B cell (primary cell): ENCODE measurements around the gene CHSY3. TPM values are rescaled to one million over a fixed set of nuclear protein-coding genes. Genes with fewer than 3 reads are reported as not detected.

Source experiments
- ATAC-seq: fragments of 200-7000 bp; cut with Tn5 transposase; one replicate; pipeline ENCODE4 v1.10.0; 2021; ENCODE audit warnings: low read depth, mild to moderate bottlenecking, moderate number of reproducible peaks, moderate library complexity
- CTCF ChIA-PET: fragments of 350-600 bp; sonication (Branson Sonifier 250); formaldehyde crosslinking; loops from one replicate; lab custom pipeline; 2021; ENCODE audit warnings: antibody characterized with exemption, inconsistent platforms; lab: Charles Lee
- POLR2A ChIA-PET: fragments of 350-600 bp; sonication (Branson Sonifier 250); formaldehyde crosslinking; loops from one replicate; lab custom pipeline; 2021; ENCODE audit warnings: antibody characterized with exemption; lab: Charles Lee
- DNase-seq: peaks from one replicate; pipeline ENCODE4 v3.0.0; 2013
- H2AFZ ChIP-seq: 2 replicates; pipeline ENCODE4 v1.6.1; 2012; ENCODE audit warnings: mild to moderate bottlenecking, low read depth, low read length; ENCODE audit not compliant: insufficient read depth, poor library complexity, severe bottlenecking
- H3K27ac ChIP-seq, 2 donors: 1 replicate in 1 of 2; 2 replicates in 1 of 2; pipeline ENCODE4 v1.5.1; 2012 to 2013; ENCODE audit warnings: low read length in 2 of 2, mild to moderate bottlenecking in 2 of 2, moderate library complexity in 1 of 2
- H3K27me3 ChIP-seq, 4 experiments: fragments of 200-600 bp in 1 of 4; sonication (generic) in 1 of 4; replicated peaks in 1 of 4; 1 replicate in 2 of 4; 2 replicates in 2 of 4; pipeline versions ENCODE4 v1.6.1 to v1.7.0; 2013 to 2016; ENCODE audit warnings: low read length in 3 of 4, mild to moderate bottlenecking in 2 of 4, mixed read lengths in 1 of 4, moderate library complexity in 1 of 4; ENCODE audit not compliant: insufficient read depth in 4 of 4, control insufficient read depth in 3 of 4; ENCODE audit errors: control extremely low read depth in 1 of 4
- H3K36me3 ChIP-seq, 2 experiments: replicated peaks in 1 of 2; 1 replicate in 1 of 2; 2 replicates in 1 of 2; pipeline versions ENCODE4 v1.6.1 to v1.7.1; 2013; ENCODE audit warnings: low read length in 1 of 2; ENCODE audit not compliant: insufficient read depth in 2 of 2, control insufficient read depth in 1 of 2; ENCODE audit errors: control extremely low read depth in 1 of 2, extremely low read depth in 1 of 2
- H3K4me1 ChIP-seq, 2 donors: fragments of 200-600 bp in 1 of 2; sonication (generic) in 1 of 2; 1 replicate in 1 of 2; 2 replicates in 1 of 2; pipeline versions ENCODE4 v1.5.1 to v1.6.1; 2013 to 2017; ENCODE audit warnings: low read length in 2 of 2; ENCODE audit not compliant: control insufficient read depth in 2 of 2, insufficient read depth in 2 of 2
- H3K4me2 ChIP-seq: replicated peaks from 2 replicates; pipeline ENCODE3; 2012; ENCODE audit warnings: mild to moderate bottlenecking, low read depth, low read length; ENCODE audit not compliant: poor library complexity, severe bottlenecking
- H3K4me3 ChIP-seq, 5 experiments: fragments of 200-600 bp in 1 of 5; sonication (generic) in 1 of 5; 1 replicate in 3 of 5; 2 replicates in 2 of 5; pipeline versions ENCODE4 v1.5.1 to v1.7.0; 2011 to 2016; ENCODE audit warnings: low read length in 4 of 5, mild to moderate bottlenecking in 4 of 5, low read depth in 2 of 5, control low read depth in 1 of 5, moderate library complexity in 1 of 5; ENCODE audit not compliant: insufficient read depth in 1 of 5; ENCODE audit errors: control extremely low read depth in 1 of 5, extremely low read depth in 1 of 5
- H3K79me2 ChIP-seq: fragments of 200-600 bp; sonication (generic); one replicate; pipeline ENCODE4 v1.6.0; 2016; ENCODE audit warnings: low read length; ENCODE audit not compliant: control insufficient read depth, insufficient read depth
- H3K9ac ChIP-seq: fragments of 200-600 bp; sonication (generic); 2 replicates; pipeline ENCODE4 v1.6.1; 2017; ENCODE audit warnings: mild to moderate bottlenecking, low read length, moderate library complexity
- H3K9me3 ChIP-seq, 3 donors: one replicate each; pipeline versions ENCODE4 v1.6.1 to v1.7.1; 2013; ENCODE audit warnings: low read length in 2 of 3; ENCODE audit not compliant: control insufficient read depth in 2 of 3, insufficient read depth in 1 of 3; ENCODE audit errors: control extremely low read depth in 1 of 3
- H4K20me1 ChIP-seq: 2 replicates; pipeline ENCODE4 v1.6.0; 2012; ENCODE audit warnings: mild to moderate bottlenecking, low read length; ENCODE audit not compliant: insufficient read depth, control insufficient read depth, poor library complexity, severe bottlenecking
- H3K27ac Mint-ChIP-seq: one replicate; pipeline ENCODE4 v1.8.0; 2021; ENCODE audit warnings: mixed read lengths
- H3K27me3 Mint-ChIP-seq: one replicate; pipeline ENCODE4 v1.8.0; 2021; ENCODE audit warnings: mixed read lengths
- H3K4me1 Mint-ChIP-seq: one replicate; pipeline ENCODE4 v1.8.0; 2021; ENCODE audit warnings: mixed read lengths
- H3K4me3 Mint-ChIP-seq: one replicate; pipeline ENCODE4 v1.8.0; 2021; ENCODE audit warnings: mixed read lengths
- H3K9me3 Mint-ChIP-seq: one replicate; pipeline ENCODE4 v1.8.0; 2022; ENCODE audit warnings: mixed read lengths; ENCODE audit not compliant: insufficient read depth
- CTCF ChIP-seq: fragments of 200-600 bp; IDR thresholded peaks from one replicate; pipeline ENCODE4 v1.8.0; 2022; ENCODE audit warnings: antibody characterized with exemption, mild to moderate bottlenecking
- EZH2 ChIP-seq: IDR thresholded peaks from 2 replicates; pipeline ENCODE4 v1.6.1; 2012; ENCODE audit warnings: borderline replicate concordance, low read depth, mild to moderate bottlenecking, moderate library complexity, low read length; ENCODE audit not compliant: insufficient read depth, poor library complexity, severe bottlenecking
- WGBS: methylation state at CpG from one replicate; pipeline ENCODE4 v1.1.5; 2013; ENCODE audit warnings: missing lambda C conversion rate; ENCODE audit not compliant: insufficient coverage; 5-methylcytosine and 5-hydroxymethylcytosine counted together
- intact Hi-C: fragments of 100-400 bp; cut with micrococcal nuclease; formaldehyde crosslinking; loops from one replicate; pipeline ENCODE4 v1.10.0; 2022
- polyA plus RNA-seq: library from polyadenylated mRNA; depleted of rRNA; stranded (reverse); fragments of >200 nt; gene quantifications from 2 replicates; pipeline ENCODE4 v1.2.3, GENCODE V29; 2012
- total RNA-seq, 2 donors: library from RNA; stranded (reverse); fragments of 120-200 nt in 1 of 2; gene quantifications; 1 replicate in 1 of 2; 2 replicates in 1 of 2; pipeline versions ENCODE4 v1.2.3 to v1.2.4, GENCODE V29; 2013 to 2022

Gene CHSY3
- total and polyA plus RNA-seq, 2 donors (not counting 1 experiment from before 2014, with no cell fraction given): not detected

- no peak overlapping the region for H3K4me3 Mint-ChIP-seq
- Histone ChIP-seq H3K27ac (no peak overlapping the region), H3K27me3 (no peaks in the 10 kb centered on the region), H4K20me1 (no peaks in the 10 kb centered on the region), H3K9me3 (no peaks in the 10 kb centered on the region), H3K4me1 (no peaks in the 10 kb centered on the region), H3K79me2 (no peaks in the 10 kb centered on the region), H2AFZ (no peak overlapping the region), H3K36me3 (no peaks in the 10 kb centered on the region), H3K4me2 (no peak overlapping the region), H3K9ac (no peak overlapping the region), H3K4me3 (no peak overlapping the region)
- intact Hi-C loops: no loop called here
- no peaks in the 10 kb centered on the region for H3K9me3 Mint-ChIP-seq
- no peaks in the 10 kb centered on the region for H3K4me1 Mint-ChIP-seq
- no peak for DNase-seq
- ChIA-PET CTCF (no interaction called here), POLR2A (no interaction called here)
- no peak for ATAC-seq
- TF ChIP-seq CTCF (no peak), EZH2 (no peak)
- no peak overlapping the region for H3K27ac Mint-ChIP-seq
- H3K27me3 Mint-ChIP-seq: no peaks in the 10 kb centered on the region
- WGBS: 100% methylated on average over 1 of the region's 3 CpGs
These were observed 146.3 kb downstream of the CHSY3 start for GRCh38 chr5:130050585-130050984.

GRCh38 chr5:130052752-130053151, 148.5 kb downstream of the CHSY3 start:
- no peak overlapping the region for H3K4me3 Mint-ChIP-seq
- WGBS: no CpG with 5 or more reads among the region's 1 CpG
- POLR2A ChIA-PET: no interaction called here

More at GRCh38 chr5:130052752-130053151, 148.5 kb downstream of the CHSY3 start:
- no peak overlapping the region for H3K27ac Mint-ChIP-seq
- ATAC-seq (no peak), DNase-seq (no peak)
- H3K36me3 ChIP-seq: no peaks in the 10 kb centered on the region
- H3K9ac ChIP-seq: no peak overlapping the region
- H3K4me1 ChIP-seq: no peaks in the 10 kb centered on the region
- no peak overlapping the region for H3K4me3 ChIP-seq
- H3K27ac ChIP-seq: no peak overlapping the region
- CTCF ChIA-PET: no interaction called here
- no peaks in the 10 kb centered on the region for H3K27me3 Mint-ChIP-seq
- no peaks in the 10 kb centered on the region for H3K9me3 Mint-ChIP-seq
- no peaks in the 10 kb centered on the region for H3K79me2 ChIP-seq
- H3K9me3 ChIP-seq: no peaks in the 10 kb centered on the region
- no peak overlapping the region for H3K4me2 ChIP-seq
- no peaks in the 10 kb centered on the region for H3K4me1 Mint-ChIP-seq
- H3K27me3 ChIP-seq: no peaks in the 10 kb centered on the region
- intact Hi-C loops: no loop called here
- TF ChIP-seq CTCF: no peak
- TF ChIP-seq EZH2: no peak
- no peak overlapping the region for H2AFZ ChIP-seq
- H4K20me1 ChIP-seq: no peaks in the 10 kb centered on the region
